OCI-M2 (cell line): ENCODE results near the gene ISM2.

Source experiments
- DNase-seq: peaks from one replicate; lab custom pipeline; 2025; ENCODE audit not compliant: unreplicated experiment; lab: John Stamatoyannopoulos, UW

Gene ISM2

DNA sequence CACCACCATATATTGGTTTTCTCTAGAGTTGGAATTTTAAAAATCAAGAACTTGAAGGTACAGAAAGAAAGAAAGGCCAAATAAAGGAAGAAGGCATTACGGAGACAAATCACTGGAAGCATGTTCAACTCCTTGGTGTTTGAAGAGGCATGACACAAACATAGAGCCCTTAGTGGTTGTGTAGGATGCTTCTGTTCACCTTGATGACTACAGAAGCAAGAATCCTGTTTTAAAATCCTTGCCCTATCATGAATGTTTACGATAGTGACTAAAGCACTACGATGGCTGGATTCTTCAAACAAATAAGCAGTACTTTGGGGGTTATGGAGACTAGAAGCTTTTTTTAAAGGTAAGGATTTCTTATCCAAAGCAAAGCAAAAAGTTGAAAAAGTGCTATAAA, 10.3 kb upstream of the ISM2 start:
- no peak for DNase-seq

DNA sequence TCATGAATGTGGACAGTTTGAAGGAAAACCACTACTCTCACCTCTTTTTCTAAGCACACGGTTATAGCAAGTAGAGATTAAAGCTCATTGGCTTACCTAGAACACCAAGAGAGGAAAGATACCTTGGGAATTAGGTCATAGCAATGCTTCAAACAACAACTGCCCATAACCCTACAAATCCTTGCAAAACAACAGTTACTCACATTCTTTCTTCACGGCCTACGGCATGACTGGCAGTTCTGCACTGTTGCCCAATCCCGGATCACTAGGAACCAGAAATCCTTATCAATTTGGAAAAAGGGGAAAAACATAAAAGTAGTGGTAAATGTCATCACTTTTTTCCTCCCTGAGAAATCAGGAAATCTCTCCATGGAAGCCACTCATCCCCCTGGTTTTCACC, 9.6 kb upstream of the ISM2 start:
- DNase-seq, result no peak

DNA sequence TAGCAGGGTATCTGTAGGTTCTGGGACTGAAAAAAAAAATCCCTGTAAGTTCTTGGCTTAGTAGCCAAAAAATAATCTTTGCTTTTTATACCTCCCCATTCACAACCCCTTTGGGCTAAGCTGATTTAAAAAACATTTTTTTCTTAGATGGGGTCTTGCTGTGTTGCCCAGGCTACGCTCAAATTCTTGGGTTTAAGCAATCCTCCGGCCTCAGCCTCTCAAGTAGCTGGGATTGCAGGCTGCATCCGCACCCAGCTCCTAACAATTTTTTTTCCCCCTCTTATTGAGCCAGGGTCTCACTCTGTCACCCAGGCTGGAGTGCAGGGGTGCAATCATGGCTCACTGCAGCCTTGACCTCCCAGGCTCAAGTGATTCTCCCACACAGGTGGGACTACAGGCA, 9.1 kb upstream of the ISM2 start:
- no peak for DNase-seq

DNA sequence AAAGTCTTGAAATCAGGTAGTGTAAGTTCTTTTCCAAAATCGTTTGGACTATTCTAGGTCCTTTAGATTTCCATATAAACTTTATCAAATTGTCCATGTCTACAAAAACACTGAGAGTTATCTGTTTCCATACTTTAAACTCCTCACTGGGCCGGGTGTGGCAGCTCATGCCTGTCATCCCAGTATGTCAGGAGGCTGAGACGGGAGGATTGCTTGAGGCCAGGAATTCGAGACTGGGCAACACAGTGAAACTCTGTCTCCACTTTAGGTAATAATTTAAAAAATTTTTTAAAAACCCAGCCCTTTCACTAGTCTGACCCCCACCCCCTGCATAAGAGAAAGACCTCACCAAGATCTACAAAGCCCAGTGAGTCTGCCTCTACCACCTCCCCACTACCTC, 6.4 kb upstream of the ISM2 start:
- DNase-seq, result no peak

DNA sequence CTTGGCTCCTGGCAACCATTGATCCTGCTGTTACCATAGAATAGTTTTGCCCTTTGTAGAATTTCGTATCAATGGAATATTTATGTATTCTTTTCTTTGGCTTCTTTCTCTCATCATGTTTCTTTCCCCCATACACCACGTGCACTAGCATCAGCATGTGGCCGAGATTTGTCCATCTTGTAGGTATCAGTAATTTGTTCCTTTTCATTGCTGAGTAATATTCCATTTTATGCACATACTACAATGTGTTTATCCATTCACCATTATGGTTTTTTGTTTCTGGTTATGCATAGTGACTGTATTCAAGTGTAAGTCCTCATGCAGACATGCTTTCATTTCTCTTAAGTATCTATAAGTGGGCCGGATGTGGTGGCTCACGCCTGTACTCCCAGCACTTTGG, 4.5 kb upstream of the ISM2 start:
- DNase-seq, result no peak

DNA sequence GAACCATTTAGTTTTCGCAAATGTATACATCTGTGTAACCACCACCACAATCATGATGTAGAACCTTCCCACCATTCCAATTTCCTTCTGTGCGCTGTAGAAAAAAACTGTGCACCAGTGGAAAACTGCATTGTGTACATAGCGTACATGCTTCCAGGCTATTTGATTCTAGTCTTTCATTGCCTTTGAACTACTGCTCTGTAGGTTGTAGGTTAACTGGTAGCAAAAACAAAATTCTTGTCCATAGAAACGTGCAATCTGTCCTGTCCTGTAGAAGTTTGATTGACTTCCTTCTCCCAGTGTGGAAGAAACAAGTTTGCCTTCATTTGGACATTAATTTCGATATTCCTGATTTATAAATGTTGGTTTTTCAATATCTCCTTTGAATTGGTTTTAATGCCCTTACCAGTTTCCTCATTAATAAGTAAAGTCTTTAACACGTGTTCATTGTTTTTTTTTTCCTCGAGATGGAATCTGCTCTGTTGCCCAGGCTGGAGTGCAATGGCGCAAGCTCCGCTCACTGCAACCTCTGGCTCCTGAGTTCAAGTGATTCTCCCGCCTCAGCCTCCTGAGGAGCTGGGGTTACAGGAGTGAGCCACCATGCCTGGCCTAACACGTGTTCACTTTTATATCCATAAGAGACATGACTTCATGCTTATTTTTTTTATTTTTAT, 3.6 kb upstream of the ISM2 start:
- no peak for DNase-seq

DNA sequence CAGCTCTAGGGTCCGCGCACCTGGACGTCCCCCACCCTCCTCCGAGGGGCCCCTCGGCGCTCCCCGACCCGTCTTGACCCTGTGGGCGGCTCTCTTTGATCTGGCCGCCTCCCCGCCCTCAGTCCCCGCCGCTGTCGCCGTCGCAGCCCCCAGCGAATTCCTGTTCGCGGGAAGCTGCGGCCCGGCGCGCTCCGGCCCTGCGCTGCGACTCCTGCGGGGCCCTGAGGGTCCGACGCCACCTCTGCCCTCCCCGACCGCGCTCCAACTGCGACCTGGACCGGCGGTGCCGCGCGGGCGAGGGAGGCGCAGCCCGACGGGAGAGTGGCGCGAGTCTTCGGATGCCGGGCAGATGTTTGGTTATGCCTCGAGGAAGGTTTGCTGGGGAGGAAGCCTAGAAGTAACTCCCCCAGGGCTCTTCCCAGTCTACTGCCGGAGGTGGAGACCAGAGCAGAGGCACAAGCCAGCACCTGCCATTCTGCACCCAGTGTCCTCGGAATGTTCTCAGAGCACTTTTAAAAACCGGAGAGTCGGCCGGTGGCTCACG, 440 bp upstream of the ISM2 start:
- DNase-seq, result no peak

DNA sequence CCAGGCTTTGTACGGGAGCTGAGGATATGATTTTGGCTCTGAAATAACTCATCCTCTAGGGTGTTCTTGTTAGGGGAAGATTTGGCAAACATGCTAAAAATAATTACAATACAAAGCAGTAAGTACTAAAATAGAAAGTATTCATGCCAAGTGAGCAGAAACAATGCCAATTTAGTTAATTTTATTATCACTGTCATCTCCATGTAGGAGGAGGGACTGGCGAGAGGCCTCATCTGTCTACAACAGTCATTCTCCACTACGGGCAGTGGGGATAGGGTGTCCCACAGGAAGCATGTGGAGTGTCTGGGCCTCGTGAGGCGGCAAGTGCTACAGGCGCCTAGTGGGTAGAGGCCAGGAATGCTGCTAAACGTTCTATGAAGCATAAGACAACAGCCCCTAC, 3.3 kb downstream of the ISM2 start:
- DNase-seq, result no peak

DNA sequence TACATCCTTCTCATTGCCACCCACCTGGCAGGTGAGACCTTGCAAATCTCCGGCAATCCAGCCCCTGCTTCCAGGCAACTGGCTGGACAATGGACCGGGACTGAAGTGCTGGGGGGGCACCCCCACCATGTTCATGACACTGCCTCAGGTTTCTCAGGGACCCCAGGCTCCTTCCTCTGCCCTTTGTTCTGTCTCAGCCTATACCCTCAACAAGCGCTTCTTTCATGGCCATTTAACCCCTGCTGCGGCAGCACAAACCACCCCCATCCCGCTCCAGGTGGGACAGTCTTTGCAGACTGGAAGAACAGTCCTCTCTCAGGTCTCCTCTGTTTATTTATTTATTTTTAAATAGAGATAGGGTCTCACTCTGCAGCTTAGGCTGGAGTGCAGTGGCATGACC, 7.6 kb downstream of the ISM2 start:
- DNase-seq, result no peak

DNA sequence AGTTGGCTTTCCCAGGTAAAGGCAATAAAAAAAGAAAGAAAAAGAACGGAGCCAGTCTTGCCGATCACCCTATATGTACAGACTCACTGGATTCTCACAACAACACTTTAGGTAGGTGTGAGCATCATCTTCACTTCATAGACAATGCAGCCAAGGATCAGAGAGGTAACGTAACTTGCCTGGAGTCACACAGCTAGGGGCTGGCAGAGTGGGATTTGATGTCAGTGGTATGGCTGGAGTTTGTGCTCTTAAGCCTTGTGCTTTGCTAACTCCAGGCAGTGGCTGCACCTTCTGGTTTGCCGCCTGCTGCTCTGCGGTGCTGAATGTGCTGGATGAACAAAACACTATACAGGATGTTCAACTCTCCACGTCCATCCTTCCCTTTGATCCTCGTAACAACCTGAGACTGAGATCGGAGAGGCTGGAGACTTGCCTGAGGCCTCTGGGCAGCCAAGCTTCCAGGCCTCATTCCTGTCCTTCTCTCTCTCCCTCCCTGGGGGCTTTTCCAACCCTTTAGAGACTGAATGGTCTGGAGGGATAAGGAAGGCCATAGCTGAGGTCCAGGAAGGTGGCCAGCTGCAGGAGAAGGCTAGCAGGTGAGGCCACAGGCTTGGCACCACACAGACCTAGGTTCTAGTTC, 8.1 kb downstream of the ISM2 start:
- DNase-seq, result no peak

DNA sequence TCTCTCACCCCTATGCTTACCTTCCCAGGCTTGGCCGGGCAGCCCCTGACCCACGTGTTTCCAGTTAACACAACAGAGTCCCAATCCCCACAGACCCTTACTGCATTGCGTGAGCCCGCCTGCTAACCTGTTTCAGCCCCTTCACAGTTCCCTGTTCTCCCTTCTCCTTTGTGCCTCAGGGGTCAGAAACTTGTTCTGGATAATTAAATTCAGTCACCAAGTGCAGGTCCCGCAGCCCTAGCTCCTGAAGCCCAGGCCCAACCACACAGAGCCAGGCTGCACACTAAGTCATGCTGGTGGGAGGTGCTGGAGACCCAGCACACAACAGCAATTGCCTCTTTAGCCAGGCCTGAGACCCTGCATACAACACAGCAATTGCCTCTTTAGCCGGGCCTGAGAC, 9.6 kb downstream of the ISM2 start:
- DNase-seq, result no peak

DNA sequence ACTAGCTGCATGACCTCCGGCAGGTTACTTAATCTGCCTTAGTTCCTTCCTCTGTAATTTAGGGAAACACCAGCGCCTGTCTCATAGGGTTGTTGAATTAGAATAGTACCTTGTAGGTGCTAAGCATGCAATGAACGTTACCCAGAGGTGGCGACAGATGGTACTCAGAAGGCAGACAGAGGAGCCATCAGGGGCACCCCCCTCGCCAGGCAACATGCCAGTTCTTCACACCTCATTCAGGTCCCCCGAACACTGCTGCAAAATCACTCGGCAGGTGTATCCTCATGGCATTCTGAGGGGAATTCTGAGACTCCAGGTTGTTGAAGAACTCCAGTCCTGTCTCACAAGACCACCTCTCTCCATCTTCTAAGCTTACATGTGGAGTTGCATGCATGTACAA, 10.1 kb downstream of the ISM2 start:
- DNase-seq, result no peak

DNA sequence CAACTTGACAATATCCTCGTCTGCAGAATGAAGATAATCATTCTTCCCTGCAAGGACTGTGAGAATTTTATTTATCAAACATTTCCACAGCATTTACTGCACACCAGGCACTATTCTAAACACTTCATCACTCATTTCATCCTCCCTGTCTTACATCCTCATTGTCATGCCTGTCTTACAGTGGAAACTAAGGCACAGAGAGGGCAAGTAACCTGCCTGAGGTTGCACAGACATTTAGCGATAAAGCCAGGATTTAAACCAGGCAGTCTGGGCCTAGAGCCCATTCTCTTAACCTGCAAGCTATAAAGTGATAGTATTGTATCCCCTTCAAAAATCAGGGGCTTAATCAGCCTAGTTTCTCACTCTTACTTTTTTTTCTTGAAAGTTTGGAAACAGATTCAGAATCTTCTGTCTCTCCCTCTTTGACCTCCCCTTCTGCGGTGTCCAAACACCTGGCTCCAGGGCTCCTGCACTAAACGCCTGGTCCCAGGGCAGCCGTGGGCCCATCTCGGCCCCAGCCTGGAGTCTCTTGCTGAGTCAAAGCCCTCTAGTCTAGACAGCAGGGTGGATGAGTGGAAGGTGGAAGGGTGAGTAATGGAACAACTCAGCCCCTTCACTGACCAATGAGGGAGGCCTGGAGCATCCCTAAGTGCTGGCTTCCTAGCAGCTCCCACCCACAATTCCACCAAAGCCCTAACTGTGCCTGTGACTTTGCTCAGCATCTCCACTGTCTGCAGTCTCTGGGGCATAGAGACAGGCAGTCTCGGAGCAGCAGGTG, 12.5 kb downstream of the ISM2 start:
- DNase-seq, result no peak

DNA sequence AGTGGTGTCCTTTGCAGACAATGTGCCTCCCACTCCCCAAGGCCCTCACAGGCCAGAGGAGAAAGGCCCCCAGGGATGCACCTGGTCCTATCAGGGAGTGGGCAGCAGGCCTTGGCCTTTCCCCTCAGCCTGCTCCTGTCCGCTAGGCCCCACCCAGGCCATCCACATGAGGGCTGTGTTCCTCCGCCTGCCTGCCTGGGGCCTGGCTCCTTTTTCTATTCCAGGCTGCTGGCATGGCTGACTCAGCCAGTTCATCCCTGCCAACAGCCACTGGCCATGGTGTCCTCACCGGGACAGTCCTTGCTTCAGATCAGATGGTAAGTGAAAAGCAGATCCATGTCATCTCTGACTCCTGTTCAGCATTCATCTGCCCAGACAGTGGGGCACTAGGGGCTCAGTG, 13.4 kb downstream of the ISM2 start:
- no peak for DNase-seq

DNA sequence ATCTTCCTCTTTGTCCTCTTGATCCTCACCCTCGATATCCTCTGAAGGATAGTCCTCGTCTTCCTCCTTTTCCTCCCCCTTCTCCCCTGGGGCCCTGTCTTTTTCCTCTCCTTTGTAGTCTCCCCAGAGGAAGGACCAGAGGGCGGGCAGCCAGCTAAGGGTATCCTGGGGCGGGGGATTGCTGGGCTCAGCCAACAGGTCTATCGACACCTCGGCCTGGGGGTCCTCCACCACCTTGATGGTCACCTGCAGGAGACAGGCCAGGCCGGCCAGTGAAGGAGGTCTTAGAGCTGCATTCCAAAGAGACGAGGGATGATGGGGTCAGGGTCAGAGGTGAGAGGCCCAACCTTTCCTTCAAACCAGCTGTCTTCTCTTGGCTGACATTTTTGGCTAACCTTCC, 16.2 kb downstream of the ISM2 start:
- DNase-seq, result no peak

DNA sequence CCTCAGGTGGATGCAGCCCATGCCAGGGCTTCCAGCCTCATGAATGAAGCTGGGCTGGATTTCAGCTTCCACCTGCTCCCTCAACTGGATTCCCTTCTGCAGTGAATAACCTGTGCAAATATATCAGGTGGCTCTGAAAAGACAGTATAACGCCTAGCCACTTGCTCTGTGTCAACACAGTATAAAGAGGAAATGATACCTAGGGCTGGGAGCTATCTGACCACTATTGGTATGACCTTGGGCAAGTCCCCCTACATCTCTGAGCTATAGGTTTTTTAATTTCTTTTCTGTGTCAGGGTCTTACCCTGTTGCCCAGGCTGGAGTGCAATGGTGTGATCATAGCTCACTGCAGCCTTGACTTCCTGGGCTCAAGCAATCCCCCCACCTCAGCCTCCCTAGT, 19.8 kb downstream of the ISM2 start:
- no peak for DNase-seq

DNA sequence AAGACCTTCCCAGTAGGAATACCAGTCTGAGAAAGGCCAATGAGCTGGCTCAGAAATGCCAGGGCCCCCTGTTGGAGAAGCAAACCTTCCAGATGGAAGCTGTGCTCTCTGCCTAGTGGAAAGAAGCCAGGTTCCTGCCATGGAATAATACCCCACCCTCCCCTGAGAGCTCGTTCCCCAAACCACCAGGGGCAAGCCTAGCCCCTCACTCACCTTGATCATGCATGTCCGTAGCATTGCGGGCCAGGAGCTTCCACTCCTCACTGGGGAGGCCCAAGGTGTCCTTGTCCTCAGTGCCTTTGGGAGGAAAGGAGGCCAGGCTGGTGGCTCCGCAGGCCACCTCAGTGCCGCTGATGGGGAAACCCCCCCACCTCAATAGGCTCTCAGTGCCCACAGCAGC, 20.6 kb downstream of the ISM2 start:
- DNase-seq, result no peak

DNA sequence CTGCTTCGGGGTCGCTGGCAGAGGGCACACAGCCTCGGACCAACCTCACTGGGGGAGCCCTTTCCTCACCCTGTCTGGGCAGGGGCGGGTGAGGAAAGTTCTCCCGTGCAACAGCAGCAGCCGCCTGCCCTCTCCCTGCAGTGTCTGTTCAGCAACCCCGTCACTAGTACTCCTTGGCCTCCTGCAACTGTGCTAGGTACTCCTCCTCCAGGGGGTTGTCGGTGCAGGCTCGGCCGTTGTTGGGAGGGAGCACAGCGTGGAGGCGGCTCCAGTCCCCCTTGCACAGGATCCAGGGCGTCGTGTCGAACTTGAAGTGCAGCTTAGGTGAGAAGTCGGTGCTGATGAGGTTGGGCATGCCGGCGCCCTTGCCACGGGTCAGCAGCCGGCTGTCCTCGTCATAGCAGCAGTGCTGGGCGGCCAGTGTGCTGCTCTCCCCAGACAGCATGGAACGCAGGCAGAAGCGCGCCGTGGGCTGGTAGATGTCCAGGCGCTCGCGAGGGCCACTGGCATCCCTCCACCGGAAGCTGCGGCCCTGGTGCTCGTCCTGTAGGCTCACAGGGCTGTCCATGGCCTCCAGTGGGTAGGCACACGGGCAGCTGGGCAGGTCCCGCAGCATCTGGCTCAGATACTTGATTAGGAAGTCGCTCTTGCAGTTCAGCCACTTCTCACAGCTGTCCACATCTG, 23.0 kb downstream of the ISM2 start:
- DNase-seq, result no peak

DNA sequence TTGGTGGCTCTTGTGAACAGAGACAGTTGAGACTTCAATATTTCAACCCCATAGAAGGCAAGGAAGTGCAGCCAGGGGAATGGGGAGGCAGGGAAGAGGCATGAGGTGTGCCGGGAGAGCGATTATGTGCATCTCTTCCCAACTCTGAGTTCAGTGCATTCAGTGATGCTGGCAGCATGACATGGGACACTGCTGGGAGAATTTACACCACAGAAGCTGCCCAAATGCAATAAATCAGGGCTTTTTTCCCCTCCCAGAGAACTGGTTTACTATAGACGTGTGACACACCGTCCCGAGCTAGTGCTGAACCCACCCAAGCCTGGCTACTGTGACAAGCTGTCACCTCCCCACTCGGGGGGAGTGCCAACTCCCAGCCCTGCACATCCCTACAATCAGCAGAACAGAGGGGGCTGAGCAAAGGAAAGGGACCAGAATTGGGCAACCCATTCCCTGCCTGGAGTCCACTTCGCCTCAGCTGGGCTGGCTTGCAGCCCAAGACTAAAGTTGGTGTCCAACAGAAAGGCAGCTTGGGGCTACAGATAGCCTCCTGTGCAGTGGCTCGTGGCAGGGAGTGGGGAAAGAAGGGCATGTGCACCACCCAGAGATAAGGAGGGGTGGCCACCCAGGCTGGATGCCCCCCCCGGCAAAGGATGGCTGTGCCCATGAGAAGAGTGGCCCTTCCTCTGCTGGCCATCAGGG, 24.0 kb downstream of the ISM2 start:
- DNase-seq, result no peak

DNA sequence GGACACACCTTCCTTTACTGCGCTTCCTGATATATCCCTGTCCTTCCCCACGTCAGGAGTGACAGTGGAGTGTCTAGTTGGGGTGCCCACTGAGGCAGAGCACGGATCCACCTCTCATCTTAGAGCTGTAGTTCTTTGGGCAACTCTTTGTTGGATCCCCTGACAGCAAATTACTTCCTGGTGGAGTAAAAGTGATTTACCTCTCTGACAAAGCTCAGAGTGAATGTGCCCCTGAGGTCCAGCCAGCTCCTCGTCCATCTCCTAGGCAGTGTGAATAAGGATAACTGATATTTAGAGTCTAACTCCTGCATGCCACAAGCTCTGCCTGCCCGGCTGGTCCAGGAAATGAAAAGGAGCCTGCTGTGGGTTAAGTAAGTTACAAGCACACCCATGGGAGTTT, 24.7 kb downstream of the ISM2 start:
- DNase-seq, result no peak
